Measurements from ENCODE around the gene CAMK2G.
"Not testable (repeated sequence)": the region's sequence is repeated elsewhere in the genome, so short reads cannot be mapped to it uniquely, and the experiment has no call there.

The CAMK2G gene

DNA sequence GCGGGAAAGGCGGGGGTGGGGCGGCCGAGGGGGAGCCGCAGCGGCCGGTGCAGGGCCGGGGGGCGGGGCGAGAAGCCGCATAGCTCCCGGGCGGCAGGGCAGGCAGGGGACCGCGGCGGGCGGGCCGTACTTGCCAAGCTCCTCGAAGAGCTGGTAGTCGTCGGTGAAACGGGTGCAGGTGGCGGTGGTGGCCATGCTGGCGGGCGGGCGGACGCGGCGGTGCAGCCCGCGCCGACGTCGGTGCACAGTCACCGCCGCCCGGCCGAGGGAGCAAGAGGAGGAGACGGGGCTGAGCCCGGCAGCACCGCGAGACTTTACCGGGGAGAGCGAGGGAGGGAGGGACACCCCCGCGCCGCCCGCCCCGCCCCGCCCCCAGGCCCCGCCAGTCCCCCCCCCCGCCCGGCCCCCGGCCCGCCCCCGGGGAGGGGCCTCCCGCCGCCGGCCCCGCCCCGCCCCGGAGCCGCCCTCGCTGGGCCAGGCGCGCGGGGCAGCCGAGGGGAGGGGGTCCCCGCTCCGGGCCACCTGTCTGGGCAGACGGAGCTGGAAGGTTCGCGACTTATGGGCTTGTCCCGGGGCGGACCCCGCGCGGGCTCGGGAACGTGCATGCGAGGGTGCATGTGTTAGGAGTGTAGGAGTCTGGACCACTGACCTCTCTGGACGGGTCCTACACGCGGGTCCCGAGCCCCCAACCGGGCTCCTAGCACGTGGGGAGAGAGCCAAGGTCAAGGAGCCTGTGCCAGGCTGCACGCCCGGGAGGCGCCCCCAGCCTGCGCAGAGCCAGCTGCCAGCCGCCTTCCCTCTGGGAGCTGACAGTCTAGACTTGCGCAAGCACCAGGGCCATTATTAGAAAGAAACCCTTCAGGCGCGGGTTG, at the start of gene CAMK2G:
Gene CAMK2G, minus strand, starts transcription at position 289 of the 872 bp plus-strand sequence. Its CDS starts 94 bp downstream, at position 195.
- peak; percentile 68 for DNase-seq
- in situ Hi-C loops (cut with HindIII; ENCODE audit: low pct_ligation_motif_present, low sequenced_read_pairs) = no loop called here
- Histone ChIP-seq H3K27me3 (replicated peaks) (no peaks in the 10 kb centered on the region), H3K36me3 (replicated peaks) (peaks cover 5% of the 10 kb centered on the region), H3K4me3 (ENCODE audit: low read depth, low read length) (peak within 1 kb of the TSS; percentile 69), H3K27ac (no peak within 1 kb of the TSS)
- TF ChIP-seq, protein P1, sequence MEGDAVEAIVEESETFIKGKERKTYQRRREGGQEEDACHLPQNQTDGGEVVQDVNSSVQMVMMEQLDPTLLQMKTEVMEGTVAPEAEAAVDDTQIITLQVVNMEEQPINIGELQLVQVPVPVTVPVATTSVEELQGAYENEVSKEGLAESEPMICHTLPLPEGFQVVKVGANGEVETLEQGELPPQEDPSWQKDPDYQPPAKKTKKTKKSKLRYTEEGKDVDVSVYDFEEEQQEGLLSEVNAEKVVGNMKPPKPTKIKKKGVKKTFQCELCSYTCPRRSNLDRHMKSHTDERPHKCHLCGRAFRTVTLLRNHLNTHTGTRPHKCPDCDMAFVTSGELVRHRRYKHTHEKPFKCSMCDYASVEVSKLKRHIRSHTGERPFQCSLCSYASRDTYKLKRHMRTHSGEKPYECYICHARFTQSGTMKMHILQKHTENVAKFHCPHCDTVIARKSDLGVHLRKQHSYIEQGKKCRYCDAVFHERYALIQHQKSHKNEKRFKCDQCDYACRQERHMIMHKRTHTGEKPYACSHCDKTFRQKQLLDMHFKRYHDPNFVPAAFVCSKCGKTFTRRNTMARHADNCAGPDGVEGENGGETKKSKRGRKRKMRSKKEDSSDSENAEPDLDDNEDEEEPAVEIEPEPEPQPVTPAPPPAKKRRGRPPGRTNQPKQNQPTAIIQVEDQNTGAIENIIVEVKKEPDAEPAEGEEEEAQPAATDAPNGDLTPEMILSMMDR (IDR thresholded peaks at IDR 0.05; ENCODE audit: low read depth, low read length, missing control alignments) = no peak

DNA sequence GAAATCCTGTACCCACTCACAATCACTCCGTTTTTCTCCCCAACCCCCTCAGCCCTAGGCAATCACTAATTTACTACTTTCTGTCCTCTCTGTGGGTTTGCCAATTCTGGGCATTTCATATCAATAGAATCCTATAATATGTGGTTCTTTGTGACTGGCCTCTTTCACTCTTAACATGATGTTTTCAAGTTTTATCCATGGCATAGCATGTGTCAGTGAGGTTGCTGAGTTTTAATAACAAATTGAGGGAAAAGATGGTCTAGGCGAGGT, 48.4 kb upstream of the CAMK2G start:
- Histone ChIP-seq H3K36me3 (replicated peaks) (no peaks in the 10 kb centered on the region), H3K27ac (no peak overlapping the region), H3K27me3 (replicated peaks) (no peaks in the 10 kb centered on the region), H3K4me3 (ENCODE audit: low read depth, low read length) (no peak overlapping the region)
- TF ChIP-seq, protein P1 (IDR thresholded peaks at IDR 0.05; ENCODE audit: low read depth, low read length, missing control alignments) = no peak
- in situ Hi-C loops (cut with HindIII; ENCODE audit: low pct_ligation_motif_present, low sequenced_read_pairs) = no loop called here
- DNase-seq = no peak

DNA sequence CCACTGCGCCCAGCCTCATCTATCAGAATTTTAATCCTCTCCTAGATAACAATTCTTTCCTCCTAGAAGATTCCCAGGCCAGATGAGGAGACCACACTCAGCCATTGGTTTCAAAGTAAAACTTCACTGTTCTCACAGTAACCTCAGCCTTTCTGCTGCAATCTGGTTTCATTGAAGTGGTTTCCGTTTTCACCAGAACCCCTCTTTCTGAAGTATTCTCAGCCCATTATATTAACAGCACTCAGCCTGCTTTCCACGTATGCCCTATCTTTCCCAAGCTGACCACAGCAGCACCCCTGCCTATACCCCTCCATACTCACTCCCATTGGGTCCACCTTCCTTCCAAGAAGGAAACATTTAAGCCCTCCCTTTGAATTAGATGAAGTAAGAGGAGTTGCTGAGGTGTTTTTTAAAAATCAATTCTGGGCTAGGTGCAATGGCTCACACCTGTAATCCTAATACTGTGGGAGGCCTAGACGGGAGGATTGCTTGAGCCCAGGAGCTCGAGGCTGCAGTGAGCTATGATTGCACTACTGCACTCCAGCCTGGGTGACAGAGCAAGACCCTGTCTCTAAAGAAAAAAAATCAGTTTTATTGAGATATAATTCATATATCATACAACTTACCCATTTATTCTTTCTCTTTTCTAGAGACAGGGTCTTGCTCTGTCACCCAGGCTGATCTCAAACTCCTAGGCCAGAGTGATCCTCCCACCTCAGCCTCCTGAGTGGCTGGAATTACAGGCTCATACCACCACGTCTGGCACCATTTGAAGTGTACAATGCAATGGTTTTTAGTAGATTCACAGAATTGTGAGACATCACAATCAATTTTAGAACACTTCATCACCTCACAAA, 47.9 kb upstream of the CAMK2G start:
- H3K27ac ChIP-seq = no peak overlapping the region
- H3K36me3 ChIP-seq (replicated peaks) = no peaks in the 10 kb centered on the region
- DNase-seq = no peak
- H3K27me3 ChIP-seq (replicated peaks) = no peaks in the 10 kb centered on the region
- TF ChIP-seq, protein P1 (IDR thresholded peaks at IDR 0.05; ENCODE audit: low read depth, low read length, missing control alignments) = no peak
- no peak overlapping the region for H3K4me3 ChIP-seq (ENCODE audit: low read depth, low read length)
- in situ Hi-C loops (cut with HindIII; ENCODE audit: low pct_ligation_motif_present, low sequenced_read_pairs) = no loop called here

DNA sequence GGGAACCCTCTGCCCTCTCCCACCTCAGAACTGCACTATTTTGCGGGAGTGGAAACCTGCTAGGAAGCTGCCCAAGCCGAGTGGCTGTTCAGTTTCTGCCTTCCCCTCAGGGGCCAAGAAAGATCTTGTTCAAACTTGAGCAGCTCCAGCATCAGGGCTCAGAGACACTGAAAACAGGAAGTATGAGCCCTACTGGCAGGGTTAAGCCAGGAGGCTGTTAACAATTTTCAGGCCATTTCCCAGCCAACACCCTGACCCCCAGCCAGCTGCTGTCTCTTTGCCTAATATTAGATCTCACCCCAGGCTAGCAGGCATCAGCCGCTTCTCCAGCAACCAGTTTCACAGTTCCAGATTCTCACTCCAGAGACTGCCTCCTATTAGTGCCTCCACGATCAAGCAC, 45.7 kb upstream of the CAMK2G start:
- no peak overlapping the region for H3K27ac ChIP-seq
- H3K4me3 ChIP-seq (ENCODE audit: low read depth, low read length) = no peak overlapping the region
- in situ Hi-C loops (cut with HindIII; ENCODE audit: low pct_ligation_motif_present, low sequenced_read_pairs) = no loop called here
- TF ChIP-seq, protein P1 (IDR thresholded peaks at IDR 0.05; ENCODE audit: low read depth, low read length, missing control alignments) = peak; percentile 5
- H3K27me3 ChIP-seq (replicated peaks) = no peaks in the 10 kb centered on the region
- peaks cover 21% of the 10 kb centered on the region for H3K36me3 ChIP-seq (replicated peaks)
- no peak for DNase-seq

DNA sequence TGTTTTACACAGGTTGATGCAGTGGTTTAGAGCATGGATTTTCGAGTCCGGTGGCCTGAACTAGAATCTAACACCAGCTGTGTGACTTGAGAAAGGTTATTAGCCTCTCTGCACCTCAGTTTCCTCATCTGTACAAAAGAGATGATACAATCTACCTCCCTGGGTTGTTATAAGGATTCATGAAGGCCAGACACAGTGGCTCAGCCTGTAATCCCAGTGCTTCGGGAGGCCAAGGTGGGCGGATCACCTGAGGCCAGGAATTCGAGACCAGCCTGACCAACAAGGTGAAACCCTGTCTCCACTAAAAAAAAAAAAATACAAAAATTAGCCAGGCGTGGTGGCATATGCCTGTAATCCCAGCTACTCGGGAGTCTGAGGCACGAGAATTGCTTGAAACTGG, 45.1 kb upstream of the CAMK2G start:
- H3K36me3 ChIP-seq (replicated peaks) = peaks cover 27% of the 10 kb centered on the region
- H3K4me3 ChIP-seq (ENCODE audit: low read depth, low read length); DNase-seq; H3K27ac ChIP-seq; in situ Hi-C loops (cut with HindIII; ENCODE audit: low pct_ligation_motif_present, low sequenced_read_pairs); H3K27me3 ChIP-seq (replicated peaks): not testable (repeated sequence)

DNA sequence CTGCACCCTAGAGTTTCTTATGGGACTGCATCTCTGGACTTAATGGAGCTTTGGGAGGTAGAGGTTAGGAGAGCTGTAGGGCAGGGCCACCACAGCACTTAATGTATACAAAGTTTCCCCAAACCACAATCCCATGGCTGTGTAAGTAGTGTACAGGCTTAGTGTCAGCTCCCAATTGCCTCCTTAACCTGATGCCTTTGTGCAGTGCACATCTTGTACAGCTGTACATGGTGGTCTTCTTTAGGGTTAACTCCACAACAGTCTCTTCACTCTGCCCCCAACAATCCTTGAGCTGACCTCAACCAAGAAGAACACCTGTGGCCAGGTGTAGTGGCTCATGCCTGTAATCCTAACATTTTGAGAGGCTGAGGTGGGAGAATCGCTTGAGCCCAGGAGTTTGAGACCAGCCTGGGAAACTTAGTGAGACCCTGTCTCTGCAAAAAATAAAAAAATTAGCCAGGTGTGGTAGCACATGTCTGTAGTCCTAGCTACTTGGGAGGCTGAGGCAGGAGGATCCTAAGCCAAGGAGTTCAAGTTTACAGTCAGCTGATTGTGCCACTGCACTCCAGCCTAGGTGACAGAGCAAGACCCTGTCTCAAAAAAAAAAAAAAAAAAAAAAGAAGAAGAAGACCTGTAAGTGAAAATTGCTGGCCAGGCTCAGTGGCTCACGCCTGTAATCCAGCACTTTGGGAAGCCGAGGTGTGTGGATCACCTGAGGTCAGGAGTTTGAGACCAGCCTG, 43.4 kb upstream of the CAMK2G start:
- Histone ChIP-seq H3K27ac (no peak overlapping the region), H3K36me3 (replicated peaks) (peaks cover 44% of the 10 kb centered on the region), H3K4me3 (ENCODE audit: low read depth, low read length) (no peak overlapping the region), H3K27me3 (replicated peaks) (no peaks in the 10 kb centered on the region)
- DNase-seq = no peak
- TF ChIP-seq, protein P1 (IDR thresholded peaks at IDR 0.05; ENCODE audit: low read depth, low read length, missing control alignments) = no peak
- in situ Hi-C loops (cut with HindIII; ENCODE audit: low pct_ligation_motif_present, low sequenced_read_pairs) = no loop called here

Data from brain microvascular endothelial cell (primary cell).